Measurements from ENCODE around the gene TP53I11. TPM values are rescaled to one million over a fixed set of nuclear protein-coding genes. Genes with fewer than 3 reads are reported as not detected.

The TP53I11 gene
- polyA plus RNA-seq, 12 donors = 33.0 to 150 (median 42.2) TPM; not detected in 1

DNA sequence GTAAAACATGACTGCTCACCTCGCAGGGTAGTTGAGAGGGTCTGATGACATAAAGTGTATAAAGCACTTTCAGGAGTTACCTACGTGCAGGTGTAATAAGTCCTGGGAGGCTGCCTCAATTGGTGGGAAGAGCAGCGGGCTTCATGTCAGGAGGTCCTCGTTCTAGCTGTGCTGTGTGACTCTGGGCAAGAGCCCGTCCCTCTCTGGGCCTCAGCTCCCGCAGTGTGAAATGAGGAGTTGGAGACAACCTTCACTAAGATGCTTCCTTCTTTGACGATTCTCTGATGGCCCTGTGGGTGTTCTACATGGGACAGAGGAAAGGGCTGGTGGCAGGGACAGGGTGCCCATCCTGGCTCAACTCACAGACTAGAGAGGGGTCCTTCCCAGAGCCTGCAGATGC is 57.8 kb downstream of the TP53I11 start:
- no peak for DNase-seq

GRCh38 chr11:44889266-44889665 is 61.4 kb downstream of the TP53I11 start:
- DNase-seq = no peak

DNA sequence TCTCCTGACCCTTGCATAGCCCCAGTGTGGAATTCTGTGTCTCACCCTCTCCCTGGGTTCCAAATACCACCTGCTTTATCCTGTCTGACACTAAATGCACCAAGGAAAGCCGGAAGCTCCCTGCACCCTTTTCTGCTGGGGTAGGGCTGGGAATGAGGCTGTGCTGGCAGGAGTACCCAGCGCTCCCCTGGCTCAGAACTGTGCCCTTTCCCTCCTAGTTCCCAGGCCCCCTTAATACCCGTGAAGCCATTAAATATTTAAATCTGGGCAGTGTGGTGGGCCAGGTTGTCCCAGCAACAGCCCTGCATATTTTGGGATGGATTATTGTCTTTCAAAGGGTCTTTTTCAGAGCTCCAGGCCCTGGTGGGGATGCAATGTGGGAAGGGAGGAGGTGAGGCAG is 63.0 kb downstream of the TP53I11 start:
- no peak for DNase-seq

- DNase-seq = peak; percentile 75
Observed at GRCh38 chr11:44886790-44887140, 63.9 kb downstream of the TP53I11 start.

GRCh38 chr11:44885919-44886789 is 64.5 kb downstream of the TP53I11 start:
- no peak for DNase-seq

- DNase-seq = no peak
Observed at GRCh38 chr11:44885065-44885810, 65.4 kb downstream of the TP53I11 start.

DNA sequence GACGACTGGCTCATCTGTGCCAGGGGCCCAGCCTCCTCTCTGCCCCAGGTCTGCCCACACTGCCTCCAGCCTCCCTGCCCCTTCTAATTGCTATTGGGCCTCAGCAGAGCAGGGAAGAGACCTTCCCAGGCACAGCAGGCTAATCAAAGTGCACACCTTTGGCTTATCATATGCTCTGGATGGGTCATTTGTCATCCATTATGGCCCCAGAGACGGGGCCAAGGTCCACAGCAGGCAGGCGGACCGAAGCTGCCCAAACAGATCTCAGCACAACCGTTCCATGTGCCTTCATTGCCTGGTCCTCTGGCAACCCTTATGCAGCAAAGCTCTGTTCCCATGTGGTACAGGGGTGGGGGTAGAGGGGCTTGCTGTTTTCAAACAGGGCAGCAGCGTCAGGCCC is 66.6 kb downstream of the TP53I11 start:
- DNase-seq = no peak

DNA sequence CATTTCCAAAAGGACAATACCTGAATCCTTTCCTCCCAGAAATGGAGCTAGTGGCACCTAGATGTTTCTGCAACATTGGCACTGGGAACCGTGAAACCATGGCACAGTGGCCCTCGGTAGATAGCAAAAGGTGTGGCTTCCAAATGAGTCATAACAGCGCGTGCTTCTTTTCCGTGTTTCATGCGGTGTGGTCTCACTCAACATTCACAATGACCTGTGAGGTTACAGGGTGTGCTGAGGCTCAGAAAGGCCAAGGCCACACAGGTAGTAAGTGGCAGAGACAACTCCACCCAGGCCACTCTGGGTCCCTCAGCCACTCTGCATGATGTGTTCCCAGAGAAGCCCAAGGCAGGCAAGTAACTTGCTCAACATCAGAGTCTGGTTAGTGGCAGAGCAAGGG is 67.4 kb downstream of the TP53I11 start:
- DNase-seq = no peak

Other genes starting within 250 kb of the TP53I11 start
- 10 to 100 TPM in 11 of 12 donors, not detected in 1; 37.3 to 67.7 (median 41.7) TPM for gene TSPAN18, start 223.9 kb downstream of the TP53I11 start, polyA plus RNA-seq (ENCODE audit: insufficient read length in 12 of 12)
- gene PRDM11, start 195.8 kb upstream of the TP53I11 start, polyA plus RNA-seq (ENCODE audit: insufficient read length in 12 of 12) = 10 to 100 TPM in 11 of 12 donors, not detected in 1; 15.7 to 35.3 (median 22.1) TPM

Data from muscle of arm (tissue), 12 donors.